Heart left ventricle (tissue), 16 donors: ENCODE data around the gene BMP10. TPM values are rescaled to one million over a fixed set of nuclear protein-coding genes. Genes with fewer than 3 reads are reported as not detected.

Experiments
- ATAC-seq, 4 donors: fragments of 200-7000 bp; cut with Tn5 transposase; one replicate each; pipeline ENCODE4 v1.9.1; 2020 to 2022; ENCODE audit warnings: moderate library complexity in 4 of 4, mild to moderate bottlenecking in 3 of 4, moderate number of reproducible peaks in 1 of 4
- DNase-seq, 5 donors: peaks; one replicate each; pipeline ENCODE4 v3.0.0-alpha.2; 2020
- H3K27ac ChIP-seq, 12 donors: fragments of 200-600 bp; sonication (generic) in 4 of 12; one replicate each; pipeline versions ENCODE4 v1.5.0 to v1.8.0; 2016 to 2022; ENCODE audit warnings: mild to moderate bottlenecking in 2 of 12
- H3K27me3 ChIP-seq, 9 donors: fragments of 200-600 bp; sonication (generic) in 2 of 9; one replicate each; pipeline versions ENCODE4 v1.5.1 to v1.8.0; 2016 to 2022; ENCODE audit warnings: mild to moderate bottlenecking in 3 of 9
- H3K36me3 ChIP-seq, 9 donors: fragments of 200-600 bp; sonication (generic) in 2 of 9; one replicate each; pipeline versions ENCODE4 v1.5.0 to v1.8.0; 2018 to 2022; ENCODE audit warnings: mild to moderate bottlenecking in 2 of 9
- H3K4me1 ChIP-seq, 12 donors: fragments of 200-600 bp; sonication (generic) in 4 of 12; one replicate each; pipeline versions ENCODE4 v1.5.0 to v1.8.0; 2016 to 2022; ENCODE audit warnings: mild to moderate bottlenecking in 3 of 12
- H3K4me3 ChIP-seq, 12 donors: fragments of 200-600 bp; sonication (generic) in 4 of 12; one replicate each; pipeline versions ENCODE4 v1.5.0 to v1.8.0; 2017 to 2022; ENCODE audit warnings: mild to moderate bottlenecking in 9 of 12, moderate library complexity in 4 of 12
- H3K9me3 ChIP-seq, 12 donors: fragments of 200-600 bp; sonication (generic) in 4 of 12; one replicate each; pipeline versions ENCODE4 v1.5.0 to v1.8.0; 2016 to 2022; ENCODE audit warnings: mild to moderate bottlenecking in 1 of 12
- POLR2A ChIP-seq, 2 donors: fragments of 450-650 bp; IDR thresholded peaks; one replicate each; pipeline ENCODE4 v1.6.1; 2017; ENCODE audit warnings: antibody characterized with exemption in 2 of 2, mild to moderate bottlenecking in 2 of 2, moderate library complexity in 2 of 2
- WGBS, 4 donors: extraction: QIAGEN DNeasy Blood & Tissue Kit in 2 of 4; methylation state at CpG; one replicate each; pipeline versions ENCODE4 v1.1.5 to v1.1.7; 2013 to 2018; 5-methylcytosine and 5-hydroxymethylcytosine counted together
- intact Hi-C, 10 donors: fragments of 100-400 bp; cut with DNase I; formaldehyde crosslinking; loops; one replicate each; pipeline versions ENCODE4 v1.11.1 to v1.14.2; 2022
- polyA plus RNA-seq, 2 donors: library from polyadenylated mRNA; stranded (reverse); fragments of 200-250 nt; gene quantifications; one replicate each; pipeline ENCODE4 v1.2.3, GENCODE V29; 2013
- total RNA-seq, 9 donors: library from RNA; depleted of rRNA in 2 of 9; stranded (reverse); fragments of >200 nt in 2 of 9; fragmentation: NEBNext Ultra II Directional in 3 of 9; extraction: Animal tissue kit (Norgen Biotek cat#: 25700) in 3 of 9; gene quantifications; one replicate each; pipeline versions ENCODE4 v1.1.0 to v1.2.4, GENCODE V29; 2016 to 2023
- TF ChIP-seq, protein P1 (sequence below), 12 donors: fragments of 200-600 bp; sonication (generic) in 4 of 12; IDR thresholded peaks; one replicate each; pipeline versions ENCODE4 v1.5.0 to v1.8.0; 2018 to 2022; ENCODE audit warnings: antibody characterized with exemption in 12 of 12, mild to moderate bottlenecking in 5 of 12
- donor health status: ischemic (EF 13 %, LVEDD 7.1; RV severe dilation, severe dysfunction).
- donor health status: healthy with polysubstance abuse.
- donor health status: DM: no; HTN: yes; CAD: no.
- donor health status: DM: no; HTN: no; CAD: no.
- donor health status: ischemic (EF 25% LVEDD 6.9; RV normal size, moderate dysfunction).
- donor health status: ischemic (EF 25% LVEDD 5.7; RV mildly dilated, moderate dysfunction).
- donor health status: healthy.
- donor health status: DM: yes; HTN: yes; CAD: no.
- donor health status: ischemic (EF 35%, LVEDD 5.7; RV mildly dilated, moderate dysfunction).
- donor health status: nonischemic (EF 11% LVEDD 7.7; RV severe dilation, severe dysfunction).
- donor health status: DM: yes; HTN: yes; CAD: no.
- donor health status: PGD.
- donor health status: ischemic (EF 29% LVEDD 5.4; RV normal size, mild dysfunction).
- donor health status: nonischemic (EF 23%, LVEDD 6.1; RV moderate dilation, normal function).

The BMP10 gene
- total and polyA plus RNA-seq, 11 donors: 0.15 to 5.9 (median 1.7) TPM; not detected in 7

- ATAC-seq: peak; percentile 37 to 86 (median 83)
- 29 to 43% (median 41%) methylated on average over 5 of the region's 5 CpGs for WGBS, 4 donors
- peak; percentile 42 to 73 (median 60) for DNase-seq
- no peaks in the 10 kb centered on the region for H3K27me3 ChIP-seq
- no peaks in the 10 kb centered on the region for H3K36me3 ChIP-seq
- H3K4me3 ChIP-seq: no peak overlapping the region
- H3K9me3 ChIP-seq: peaks cover 0 to 11% (median 0%) of the 10 kb centered on the region in 12 donors
- peak overlapping the region in 1 of 12 donors; percentile 76 for H3K27ac ChIP-seq
- peaks cover 0 to 54% (median 8%) of the 10 kb centered on the region in 12 donors for H3K4me1 ChIP-seq
- TF ChIP-seq, protein P1, sequence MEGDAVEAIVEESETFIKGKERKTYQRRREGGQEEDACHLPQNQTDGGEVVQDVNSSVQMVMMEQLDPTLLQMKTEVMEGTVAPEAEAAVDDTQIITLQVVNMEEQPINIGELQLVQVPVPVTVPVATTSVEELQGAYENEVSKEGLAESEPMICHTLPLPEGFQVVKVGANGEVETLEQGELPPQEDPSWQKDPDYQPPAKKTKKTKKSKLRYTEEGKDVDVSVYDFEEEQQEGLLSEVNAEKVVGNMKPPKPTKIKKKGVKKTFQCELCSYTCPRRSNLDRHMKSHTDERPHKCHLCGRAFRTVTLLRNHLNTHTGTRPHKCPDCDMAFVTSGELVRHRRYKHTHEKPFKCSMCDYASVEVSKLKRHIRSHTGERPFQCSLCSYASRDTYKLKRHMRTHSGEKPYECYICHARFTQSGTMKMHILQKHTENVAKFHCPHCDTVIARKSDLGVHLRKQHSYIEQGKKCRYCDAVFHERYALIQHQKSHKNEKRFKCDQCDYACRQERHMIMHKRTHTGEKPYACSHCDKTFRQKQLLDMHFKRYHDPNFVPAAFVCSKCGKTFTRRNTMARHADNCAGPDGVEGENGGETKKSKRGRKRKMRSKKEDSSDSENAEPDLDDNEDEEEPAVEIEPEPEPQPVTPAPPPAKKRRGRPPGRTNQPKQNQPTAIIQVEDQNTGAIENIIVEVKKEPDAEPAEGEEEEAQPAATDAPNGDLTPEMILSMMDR (IDR thresholded peaks at IDR 0.05): no peak
- no peak for TF ChIP-seq POLR2A (IDR thresholded peaks at IDR 0.05)
- intact Hi-C loops: loop anchor here in 6 of 10 donors (1.0 to 5.0 kb wide), 6 partner anchors 66 to 441 kb away; partner anchors contain the start of genes APLF (in 1 of the 6) and FBXO48 (in 1 of the 6)
Measured at GRCh38 chr2:68908392-68908970, 37.3 kb upstream of the BMP10 start.

DNA sequence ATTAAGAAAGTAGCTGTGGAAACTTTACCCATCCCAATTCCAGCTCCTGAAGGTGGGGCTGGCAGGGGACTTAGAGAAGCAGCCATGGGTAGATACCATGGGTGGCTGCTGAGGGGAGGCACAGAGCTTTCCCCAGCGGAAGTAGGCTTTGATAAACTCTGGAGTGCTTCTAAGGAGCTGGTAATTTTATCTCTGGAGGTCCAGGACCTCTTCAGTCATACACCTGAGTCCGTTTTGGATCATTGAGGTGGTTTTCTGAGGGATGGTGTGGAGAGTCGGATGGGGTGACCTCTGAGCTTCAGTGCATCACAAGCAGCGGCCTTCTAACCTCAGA, 36.7 kb upstream of the BMP10 start:
- Histone ChIP-seq H3K27me3 (no peaks in the 10 kb centered on the region), H3K9me3 (peaks cover 0 to 11% (median 0%) of the 10 kb centered on the region in 12 donors), H3K4me1 (peaks cover 0 to 49% (median 8%) of the 10 kb centered on the region in 12 donors), H3K27ac (peak overlapping the region in 1 of 12 donors; percentile 76), H3K36me3 (no peaks in the 10 kb centered on the region), H3K4me3 (no peak overlapping the region)
- DNase-seq (no peak), ATAC-seq (no peak)
- WGBS, 4 donors: 83 to 97% (median 93%) methylated on average over 4 of the region's 4 CpGs
- intact Hi-C loops: loop anchor here in 6 of 10 donors (1.0 to 5.0 kb wide), 6 partner anchors 66 to 441 kb away; partner anchors contain the start of genes APLF (in 1 of the 6) and FBXO48 (in 1 of the 6)
- TF ChIP-seq, protein P1 (IDR thresholded peaks at IDR 0.05): no peak
- TF ChIP-seq POLR2A (IDR thresholded peaks at IDR 0.05): no peak

GRCh38 chr2:68907232-68907919, 36.2 kb upstream of the BMP10 start:
- TF ChIP-seq POLR2A (IDR thresholded peaks at IDR 0.05): no peak
- TF ChIP-seq, protein P1 (IDR thresholded peaks at IDR 0.05): no peak
- DNase-seq: no peak
- H3K27ac ChIP-seq: peak overlapping the region in 1 of 12 donors; percentile 76
- no peaks in the 10 kb centered on the region for H3K27me3 ChIP-seq
- no peaks in the 10 kb centered on the region for H3K36me3 ChIP-seq
- no peak for ATAC-seq
- no peak overlapping the region for H3K4me3 ChIP-seq
- peaks cover 0 to 11% (median under 1%) of the 10 kb centered on the region in 12 donors for H3K9me3 ChIP-seq
- intact Hi-C loops: loop anchor here in 2 of 10 donors (5.0 kb wide), 2 partner anchors 65 to 440 kb away; partner anchors contain the start of genes APLF (in 1 of the 2) and FBXO48 (in 1 of the 2)
- H3K4me1 ChIP-seq: peaks cover 0 to 44% (median 8%) of the 10 kb centered on the region in 12 donors
- WGBS, 4 donors: 95 to 96% (median 95%) methylated on average over 5 of the region's 5 CpGs

DNA sequence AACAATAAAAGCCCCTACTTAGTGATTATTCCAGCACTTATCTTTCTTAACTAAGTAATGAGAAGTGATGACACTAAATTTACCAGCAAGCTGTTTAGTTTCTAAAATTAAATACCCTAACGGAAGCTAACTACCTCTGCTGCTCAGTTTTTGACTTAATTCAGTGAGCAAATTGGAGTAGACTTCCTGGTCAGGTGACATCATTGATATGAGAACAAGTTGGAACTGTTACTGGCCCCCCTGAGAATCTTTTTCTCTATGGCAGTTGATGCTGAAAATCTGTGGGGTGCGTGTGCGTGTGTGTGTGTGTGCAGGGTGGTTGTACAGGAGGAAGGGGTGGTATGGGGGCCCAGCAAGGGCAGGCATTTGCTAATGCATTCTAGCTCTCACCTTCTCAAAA, 35.5 kb upstream of the BMP10 start:
- Histone ChIP-seq H3K4me3 (no peak overlapping the region), H3K36me3 (no peaks in the 10 kb centered on the region), H3K27me3 (no peaks in the 10 kb centered on the region), H3K9me3 (peaks cover 0 to 17% (median 4%) of the 10 kb centered on the region in 12 donors), H3K27ac (no peak overlapping the region), H3K4me1 (peaks cover 0 to 37% (median 8%) of the 10 kb centered on the region in 12 donors)
- ATAC-seq (no peak), DNase-seq (no peak)
- TF ChIP-seq, protein P1 (IDR thresholded peaks at IDR 0.05): no peak
- no peak for TF ChIP-seq POLR2A (IDR thresholded peaks at IDR 0.05)
- whole genome bisulfite sequencing, 4 donors: 63 to 75% (median 71%) methylated on average over 3 of the region's 3 CpGs
- intact Hi-C loops: loop anchor here in 2 of 10 donors (5.0 kb wide), 2 partner anchors 64 to 439 kb away; partner anchors contain the start of genes APLF (in 1 of the 2) and FBXO48 (in 1 of the 2)
